ENCODE measurements around the gene ADAMTS2. TPM values are rescaled to one million over a fixed set of nuclear protein-coding genes. Genes with fewer than 3 reads are reported as not detected.

Gene ADAMTS2
- total and polyA plus RNA-seq, 2 donors (not counting 3 experiments of a cell fraction or from before 2014, with no cell fraction given), result not detected

- peaks cover 1% of the 10 kb centered on the region for H3K9me3 ChIP-seq (replicated peaks; ENCODE audit: control insufficient read depth, insufficient read depth, low read length)
- no peak overlapping the region for H3K4me3 ChIP-seq (replicated peaks in 1 of 3; ENCODE audit: insufficient read depth in 1 of 3, low read depth in 1 of 3, low read length in 3 of 3)
- H3K27ac ChIP-seq (ENCODE audit: insufficient read depth, low read depth, low read length), result no peak overlapping the region
- FAIRE-seq, result no peak
- no peaks in the 10 kb centered on the region for H3K36me3 ChIP-seq (ENCODE audit: control insufficient read depth in 2 of 2, extremely low read depth in 1 of 2, insufficient read depth in 2 of 2, low read length in 2 of 2)
- H4K20me1 ChIP-seq (replicated peaks; ENCODE audit: control insufficient read depth, extremely low read depth, insufficient read depth, low read length), result no peaks in the 10 kb centered on the region
- no TSS peak for BruUV-seq (replicated peaks)
- dilution Hi-C loops (cut with MboI; ENCODE audit: extremely low pct_ligation_motif_present, low sequenced_read_pairs) (no loop called here), intact Hi-C loops (cut with micrococcal nuclease) (no loop called here)
- ChIA-PET POLR2A (no interaction called here), CTCF (no interaction called here)
- no peaks in the 10 kb centered on the region for H3K79me2 ChIP-seq (ENCODE audit: control insufficient read depth, insufficient read depth, low read length)
- no peak for DNase-seq (ENCODE audit: low read depth, low spot score)
- H2AFZ ChIP-seq (ENCODE audit: low read depth, low read length), result no peak overlapping the region
- H3K9ac ChIP-seq (replicated peaks; ENCODE audit: extremely low read depth, insufficient read depth, low read length), result no peak overlapping the region
- no peak overlapping the region for H3K4me2 ChIP-seq (ENCODE audit: insufficient read depth, low read length)
- no peaks in the 10 kb centered on the region for H3K9me1 ChIP-seq (replicated peaks; ENCODE audit: control insufficient read depth, extremely low read depth, insufficient read depth, low read length)
- no peak for TF ChIP-seq CTCF (IDR thresholded peaks at IDR 0.05; ENCODE audit: extremely low read depth in 1 of 2, insufficient read depth in 1 of 2, low read depth in 1 of 2, low read length in 2 of 2)
- no peak for TF ChIP-seq GATA2 (IDR thresholded peaks at IDR 0.05; ENCODE audit: insufficient read depth, insufficient read length, low read depth, low read length)
- no peak for TF ChIP-seq MYC (IDR thresholded peaks at IDR 0.05; ENCODE audit: low read depth, low read length)
- TF ChIP-seq POLR2AphosphoS5 (IDR thresholded peaks at IDR 0.05; ENCODE audit: insufficient read depth, low read depth, low read length), result no peak
- no peak for TF ChIP-seq JUN (IDR thresholded peaks at IDR 0.05; ENCODE audit: borderline replicate concordance, insufficient read depth, insufficient read length, low read depth)
- TF ChIP-seq POLR2A (IDR thresholded peaks at IDR 0.05; ENCODE audit: low read depth, low read length), result no peak
- TF ChIP-seq MAX (IDR thresholded peaks at IDR 0.05; ENCODE audit: insufficient read depth, insufficient read length), result no peak
- no peaks in the 10 kb centered on the region for H3K4me1 ChIP-seq (ENCODE audit: control insufficient read depth, extremely low read depth, insufficient read depth, low read length)
- H3K27me3 ChIP-seq (ENCODE audit: control insufficient read depth in 2 of 2, insufficient read depth in 2 of 2, low read length in 2 of 2), result no peaks in the 10 kb centered on the region
Observed at GRCh38 chr5:179325296-179326031, 19.8 kb downstream of the ADAMTS2 start.
